Endodermal cell (in vitro differentiated cells): ENCODE data around the gene PDLIM4. TPM values are rescaled to one million over a fixed set of nuclear protein-coding genes. Genes with fewer than 3 reads are reported as not detected.

ENCODE experiments used
- DNase-seq: peaks from one replicate; pipeline ENCODE4 v3.0.0-alpha.2; 2017
- H3K27ac ChIP-seq: 2 replicates; pipeline ENCODE4 v1.5.1; 2013; ENCODE audit warnings: mild to moderate bottlenecking, low read depth, low read length, moderate library complexity
- H3K27me3 ChIP-seq: 2 replicates; pipeline ENCODE4 v1.6.1; 2013; ENCODE audit warnings: mild to moderate bottlenecking, low read length, moderate library complexity; ENCODE audit not compliant: insufficient read depth, control insufficient read depth, poor library complexity, severe bottlenecking
- H3K36me3 ChIP-seq: 2 replicates; pipeline ENCODE4 v1.7.0; 2013; ENCODE audit warnings: mild to moderate bottlenecking, low read length, moderate library complexity; ENCODE audit not compliant: control insufficient read depth, insufficient read depth
- H3K4me1 ChIP-seq: one replicate; pipeline ENCODE4 v1.7.0; 2013; ENCODE audit warnings: low read length; ENCODE audit not compliant: control insufficient read depth, insufficient read depth
- H3K4me3 ChIP-seq: 2 replicates; pipeline ENCODE4 v1.5.1; 2013; ENCODE audit warnings: mild to moderate bottlenecking, low read length, moderate library complexity
- H3K9ac ChIP-seq: 2 replicates; pipeline ENCODE4 v1.6.1; 2013; ENCODE audit warnings: mild to moderate bottlenecking, low read length, moderate library complexity; ENCODE audit not compliant: poor library complexity, severe bottlenecking; ENCODE audit errors: extremely low read depth
- H3K9me3 ChIP-seq: 2 replicates; pipeline ENCODE4 v1.6.1; 2013; ENCODE audit warnings: mild to moderate bottlenecking, low read length, moderate library complexity; ENCODE audit not compliant: control insufficient read depth
- H3K27ac Mint-ChIP-seq: 2 replicates; pipeline ENCODE4 v1.8.0; 2020; ENCODE audit warnings: mixed read lengths
- H3K27me3 Mint-ChIP-seq: 2 replicates; pipeline ENCODE4 v1.8.0; 2021; ENCODE audit warnings: mild to moderate bottlenecking, mixed read lengths; ENCODE audit not compliant: insufficient read depth
- H3K36me3 Mint-ChIP-seq: 2 replicates; pipeline ENCODE4 v1.8.0; 2020; ENCODE audit warnings: low read depth, mixed read lengths
- H3K4me1 Mint-ChIP-seq: 2 replicates; pipeline ENCODE4 v1.8.0; 2020; ENCODE audit warnings: mixed read lengths
- H3K4me3 Mint-ChIP-seq: 2 replicates; pipeline ENCODE4 v1.8.0; 2020; ENCODE audit warnings: mild to moderate bottlenecking, moderate library complexity, mixed read lengths
- H3K9me3 Mint-ChIP-seq: 2 replicates; pipeline ENCODE4 v1.8.0; 2020; ENCODE audit warnings: mild to moderate bottlenecking, mixed read lengths
- WGBS, 2 experiments: methylation state at CpG; one replicate each; pipeline versions ENCODE4 v1.1.5 to v1.1.7; 2013; ENCODE audit warnings: missing lambda C conversion rate in 2 of 2, mixed read lengths in 1 of 2; ENCODE audit not compliant: insufficient coverage in 1 of 2, insufficient read length in 1 of 2; 5-methylcytosine and 5-hydroxymethylcytosine counted together
- total RNA-seq, 2 donors: library from RNA; stranded (reverse); fragmentation: NEBNext Ultra II Directional in 1 of 2; extraction: Animal tissue kit (Norgen Biotek cat#: 25700) in 1 of 2; gene quantifications; 2 replicates in 1 of 2; 3 replicates in 1 of 2; pipeline ENCODE4 v1.2.1, GENCODE V29; 2021
- TF ChIP-seq, protein P1 (sequence below): fragments of 200-600 bp; sonication (generic); conservative IDR thresholded peaks from 2 replicates; pipeline ENCODE4 v1.5.0; 2021; ENCODE audit warnings: antibody characterized with exemption, mild to moderate bottlenecking

Gene PDLIM4
- total RNA-seq, 2 donors from 2014 or later = 9.0 to 11.2 TPM

DNA sequence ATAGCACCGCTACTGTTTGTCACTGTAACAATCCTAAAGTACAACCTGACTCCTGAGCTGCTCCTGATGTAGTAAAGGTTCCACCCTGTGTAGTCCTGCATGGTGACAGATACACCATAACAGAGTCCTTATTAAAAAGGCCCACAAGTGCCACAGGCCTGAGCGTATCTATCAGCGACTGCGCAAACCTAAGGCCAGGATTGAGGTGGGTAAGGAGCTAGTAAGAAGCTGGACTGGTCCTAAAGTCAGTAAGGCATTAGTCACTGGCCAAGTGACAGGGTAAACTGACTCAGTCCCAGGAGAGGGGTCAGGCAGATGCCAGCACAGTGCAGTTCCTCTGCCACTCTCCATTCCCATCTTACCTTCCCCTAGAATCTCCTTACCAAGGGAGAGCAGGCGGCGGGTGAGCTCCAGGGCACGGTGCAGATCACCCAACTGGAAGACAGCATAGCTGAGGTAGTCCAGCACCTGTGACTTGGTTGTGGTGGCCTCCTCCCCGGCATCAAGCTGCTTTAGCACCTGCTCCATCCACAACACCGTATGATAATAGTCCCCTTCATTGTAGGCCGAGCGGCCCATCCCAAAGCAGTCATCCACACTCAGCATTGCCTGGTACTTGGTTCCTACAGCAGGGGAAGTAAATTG, 47.5 kb upstream of the PDLIM4 start:
- Histone ChIP-seq H3K27me3 (no peaks in the 10 kb centered on the region), H3K27ac (no peak overlapping the region), H3K36me3 (peaks cover 3% of the 10 kb centered on the region), H3K9ac (no peak overlapping the region), H3K4me3 (no peak overlapping the region), H3K4me1 (no peaks in the 10 kb centered on the region), H3K9me3 (no peaks in the 10 kb centered on the region)
- Mint-ChIP-seq H3K27me3 (no peaks in the 10 kb centered on the region), H3K9me3 (no peaks in the 10 kb centered on the region), H3K4me3 (no peak overlapping the region), H3K4me1 (peaks cover 6% of the 10 kb centered on the region), H3K27ac (no peak overlapping the region), H3K36me3 (peaks cover 5% of the 10 kb centered on the region)
- WGBS, 2 experiments = 95 to 96% methylated on average over 5 to 11 of the region's 11 CpGs
- TF ChIP-seq, protein P1, sequence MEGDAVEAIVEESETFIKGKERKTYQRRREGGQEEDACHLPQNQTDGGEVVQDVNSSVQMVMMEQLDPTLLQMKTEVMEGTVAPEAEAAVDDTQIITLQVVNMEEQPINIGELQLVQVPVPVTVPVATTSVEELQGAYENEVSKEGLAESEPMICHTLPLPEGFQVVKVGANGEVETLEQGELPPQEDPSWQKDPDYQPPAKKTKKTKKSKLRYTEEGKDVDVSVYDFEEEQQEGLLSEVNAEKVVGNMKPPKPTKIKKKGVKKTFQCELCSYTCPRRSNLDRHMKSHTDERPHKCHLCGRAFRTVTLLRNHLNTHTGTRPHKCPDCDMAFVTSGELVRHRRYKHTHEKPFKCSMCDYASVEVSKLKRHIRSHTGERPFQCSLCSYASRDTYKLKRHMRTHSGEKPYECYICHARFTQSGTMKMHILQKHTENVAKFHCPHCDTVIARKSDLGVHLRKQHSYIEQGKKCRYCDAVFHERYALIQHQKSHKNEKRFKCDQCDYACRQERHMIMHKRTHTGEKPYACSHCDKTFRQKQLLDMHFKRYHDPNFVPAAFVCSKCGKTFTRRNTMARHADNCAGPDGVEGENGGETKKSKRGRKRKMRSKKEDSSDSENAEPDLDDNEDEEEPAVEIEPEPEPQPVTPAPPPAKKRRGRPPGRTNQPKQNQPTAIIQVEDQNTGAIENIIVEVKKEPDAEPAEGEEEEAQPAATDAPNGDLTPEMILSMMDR = no peak
- peak; percentile 24 for DNase-seq

DNA sequence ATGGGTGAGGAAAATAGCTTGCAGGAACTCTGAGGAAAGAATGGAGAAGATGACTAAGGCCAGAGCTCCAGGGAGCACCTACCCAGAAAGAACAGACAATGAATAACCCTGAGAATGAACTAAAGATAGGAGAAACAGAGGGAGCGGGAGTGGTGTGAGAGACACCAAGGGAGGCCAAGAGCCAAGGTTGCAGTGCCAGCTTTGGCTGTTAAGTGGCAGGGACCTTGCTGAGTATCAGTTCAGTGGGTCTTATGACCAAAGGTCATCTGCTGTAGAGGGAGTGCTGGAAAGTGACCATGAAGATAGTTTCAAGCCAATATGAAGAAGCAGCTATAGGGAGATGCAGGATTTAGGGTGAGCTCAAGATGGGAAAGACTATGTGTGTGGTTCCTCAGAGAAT, 46.6 kb upstream of the PDLIM4 start:
- H3K27ac ChIP-seq = no peak overlapping the region
- peaks cover 3% of the 10 kb centered on the region for H3K36me3 ChIP-seq
- Mint-ChIP-seq H3K4me3 (no peak overlapping the region), H3K36me3 (peaks cover 5% of the 10 kb centered on the region), H3K4me1 (peaks cover 6% of the 10 kb centered on the region), H3K9me3 (no peaks in the 10 kb centered on the region), H3K27me3 (no peaks in the 10 kb centered on the region), H3K27ac (no peak overlapping the region)
- WGBS, 2 experiments = 100% methylated on average over 1 of the region's 1 CpG
- no peaks in the 10 kb centered on the region for H3K9me3 ChIP-seq
- DNase-seq = no peak
- TF ChIP-seq, protein P1 = no peak
- H3K27me3 ChIP-seq = no peaks in the 10 kb centered on the region
- no peaks in the 10 kb centered on the region for H3K4me1 ChIP-seq
- no peak overlapping the region for H3K9ac ChIP-seq
- no peak overlapping the region for H3K4me3 ChIP-seq

DNA sequence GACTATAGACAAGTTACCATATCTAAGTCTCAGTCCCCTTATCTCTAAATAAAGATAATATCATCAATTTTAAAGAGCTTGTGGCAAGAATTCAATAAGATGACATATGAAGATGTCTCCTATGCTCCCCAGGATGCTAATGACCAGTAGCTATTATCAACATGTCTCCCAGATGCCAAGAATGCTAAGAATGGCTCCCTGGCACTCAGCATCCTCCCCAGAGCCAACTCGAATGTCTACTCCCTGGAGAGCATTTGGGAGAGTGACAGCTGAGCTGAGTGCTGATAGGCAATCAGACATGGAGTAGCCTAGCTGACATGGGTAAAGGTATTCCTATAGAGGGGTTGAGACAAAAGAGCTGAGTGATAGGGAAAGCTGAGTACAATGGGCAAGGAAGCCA, 45.7 kb upstream of the PDLIM4 start:
- Histone ChIP-seq H3K4me1 (no peaks in the 10 kb centered on the region), H3K36me3 (peaks cover 3% of the 10 kb centered on the region), H3K9me3 (no peaks in the 10 kb centered on the region), H3K27ac (no peak overlapping the region), H3K9ac (no peak overlapping the region), H3K4me3 (no peak overlapping the region), H3K27me3 (no peaks in the 10 kb centered on the region)
- TF ChIP-seq, protein P1 = no peak
- peak; percentile 68 for DNase-seq
- 60 to 73% methylated on average over 1 of the region's 1 CpG for WGBS, 2 experiments
- Mint-ChIP-seq H3K27me3 (no peaks in the 10 kb centered on the region), H3K4me3 (no peak overlapping the region), H3K36me3 (peaks cover 5% of the 10 kb centered on the region), H3K4me1 (peaks cover 6% of the 10 kb centered on the region), H3K27ac (no peak overlapping the region), H3K9me3 (no peaks in the 10 kb centered on the region)
